Measurements from ENCODE around the gene GNG2. TPM values are rescaled to one million over a fixed set of nuclear protein-coding genes. Genes with fewer than 3 reads are reported as not detected.

The GNG2 gene
- total RNA-seq, 1 experiment from 2014 or later: 7.0 TPM

DNA sequence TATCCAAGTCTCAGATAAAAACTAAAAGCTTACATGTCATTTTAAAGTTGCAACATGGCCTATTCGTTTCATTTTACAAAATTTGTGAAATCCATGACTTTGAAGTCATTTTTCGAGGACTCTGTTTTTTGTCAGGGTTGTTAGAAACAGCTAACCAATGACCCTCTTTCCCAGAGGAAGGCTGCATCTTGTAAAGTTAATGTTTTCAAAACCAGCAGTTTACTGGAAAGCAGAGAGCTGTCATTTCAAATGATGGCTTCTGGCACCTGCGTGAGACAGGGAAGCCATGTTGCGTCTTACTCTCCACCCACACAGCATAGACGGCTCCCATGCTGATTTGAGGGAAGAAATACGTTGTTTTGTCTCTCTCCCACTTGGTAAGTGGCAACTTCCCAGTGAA is 78.8 kb downstream of the GNG2 start:
- no peaks in the 10 kb centered on the region for H4K20me1 ChIP-seq (ENCODE audit: control insufficient read depth, insufficient read depth, insufficient read length)
- no peaks in the 10 kb centered on the region for H3K23me2 ChIP-seq (ENCODE audit: insufficient read length, low read depth, low read length, poor library complexity, severe bottlenecking)
- no peak overlapping the region for H3K14ac ChIP-seq (ENCODE audit: insufficient read depth, low read length)
- H3K9me3 ChIP-seq (ENCODE audit: control insufficient read depth, low read depth, low read length): no peaks in the 10 kb centered on the region
- no peak overlapping the region for H4K5ac ChIP-seq (ENCODE audit: insufficient read length, low read depth, low read length)
- no peak overlapping the region for H2AK5ac ChIP-seq (ENCODE audit: insufficient read length, low read length)
- no peaks in the 10 kb centered on the region for H3K27me3 Mint-ChIP-seq (ENCODE audit: low read depth)
- no peak overlapping the region for H3K9ac ChIP-seq (ENCODE audit: extremely low read depth, insufficient read length, low read length)
- no peak for DNase-seq
- H3K18ac ChIP-seq (ENCODE audit: insufficient read length, low read depth, low read length): no peak overlapping the region
- H3K4ac ChIP-seq (ENCODE audit: low read depth, low read length): no peak overlapping the region
- no peaks in the 10 kb centered on the region for H3K9me3 Mint-ChIP-seq
- H3K23ac ChIP-seq (ENCODE audit: insufficient read length, low read depth, low read length): no peak overlapping the region
- no peak overlapping the region for H4K91ac ChIP-seq (ENCODE audit: insufficient read length, low read depth, low read length)
- H3K36me3 Mint-ChIP-seq (ENCODE audit: insufficient read depth in 1 of 3, low read depth in 3 of 3): no peaks in the 10 kb centered on the region
- no peak overlapping the region for H4K8ac ChIP-seq (replicated peaks; ENCODE audit: insufficient read length, low read depth, low read length)
- no peak overlapping the region for H2AFZ ChIP-seq (ENCODE audit: low read length)
- TF ChIP-seq, protein P1, sequence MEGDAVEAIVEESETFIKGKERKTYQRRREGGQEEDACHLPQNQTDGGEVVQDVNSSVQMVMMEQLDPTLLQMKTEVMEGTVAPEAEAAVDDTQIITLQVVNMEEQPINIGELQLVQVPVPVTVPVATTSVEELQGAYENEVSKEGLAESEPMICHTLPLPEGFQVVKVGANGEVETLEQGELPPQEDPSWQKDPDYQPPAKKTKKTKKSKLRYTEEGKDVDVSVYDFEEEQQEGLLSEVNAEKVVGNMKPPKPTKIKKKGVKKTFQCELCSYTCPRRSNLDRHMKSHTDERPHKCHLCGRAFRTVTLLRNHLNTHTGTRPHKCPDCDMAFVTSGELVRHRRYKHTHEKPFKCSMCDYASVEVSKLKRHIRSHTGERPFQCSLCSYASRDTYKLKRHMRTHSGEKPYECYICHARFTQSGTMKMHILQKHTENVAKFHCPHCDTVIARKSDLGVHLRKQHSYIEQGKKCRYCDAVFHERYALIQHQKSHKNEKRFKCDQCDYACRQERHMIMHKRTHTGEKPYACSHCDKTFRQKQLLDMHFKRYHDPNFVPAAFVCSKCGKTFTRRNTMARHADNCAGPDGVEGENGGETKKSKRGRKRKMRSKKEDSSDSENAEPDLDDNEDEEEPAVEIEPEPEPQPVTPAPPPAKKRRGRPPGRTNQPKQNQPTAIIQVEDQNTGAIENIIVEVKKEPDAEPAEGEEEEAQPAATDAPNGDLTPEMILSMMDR (conservative IDR thresholded peaks at IDR 0.05): no peak
- H3K4me1 ChIP-seq (ENCODE audit: insufficient read depth, low read length): no peaks in the 10 kb centered on the region
- no peak overlapping the region for H2BK15ac ChIP-seq (ENCODE audit: low read depth, low read length)
- H3K4me3 Mint-ChIP-seq: no peak overlapping the region
- no peak overlapping the region for H2BK12ac ChIP-seq (ENCODE audit: insufficient read length, low read depth, low read length)
- H3K27ac Mint-ChIP-seq: no peak overlapping the region
- no peak overlapping the region for H3T11ph ChIP-seq (ENCODE audit: low read length)
- H3K79me2 ChIP-seq (ENCODE audit: insufficient read depth, low read length): no peaks in the 10 kb centered on the region
- no CpG with 5 or more reads among the region's 6 CpGs for WGBS (ENCODE audit: extremely low coverage, insufficient read length, low lambda C conversion rate)
- no peak overlapping the region for H3K56ac ChIP-seq (ENCODE audit: insufficient read length, low read depth, low read length)
- no peak overlapping the region for H2BK120ac ChIP-seq (ENCODE audit: low read depth, low read length, poor library complexity, severe bottlenecking)
- H2BK5ac ChIP-seq (ENCODE audit: insufficient read length, low read length): no peak overlapping the region
- no peak overlapping the region for H2BK20ac ChIP-seq (ENCODE audit: low read depth, low read length, poor library complexity, severe bottlenecking)
- no peaks in the 10 kb centered on the region for H3K79me1 ChIP-seq (ENCODE audit: insufficient read depth, low read depth, low read length, poor library complexity, severe bottlenecking)
- H3K4me2 ChIP-seq (ENCODE audit: insufficient read depth, insufficient read length, low read length): no peak overlapping the region
- H3K27me3 ChIP-seq (ENCODE audit: insufficient read depth, low read length): no peaks in the 10 kb centered on the region
- H3K27ac ChIP-seq (ENCODE audit: insufficient read length, low read depth, low read length): no peak overlapping the region
- H3K4me1 Mint-ChIP-seq: peaks cover 13 to 21% of the 10 kb centered on the region in 2 experiments
